KOPT-K1 (cell line): ENCODE measurements around the gene ZNF846.
A peak's percentile ranks its signal among the peaks of the same experiment; 100 is the strongest.
"Not testable (repeated sequence)": the region's sequence is repeated elsewhere in the genome, so short reads cannot be mapped to it uniquely, and the experiment has no call there.

Source experiments
- H3K27ac ChIP-seq: fragments of 200-600 bp; sonication (generic); 2 replicates; pipeline ENCODE4 v1.5.1; 2016; ENCODE audit warnings: antibody characterized with exemption, mild to moderate bottlenecking, low read depth, low read length; ENCODE audit not compliant: poor library complexity, severe bottlenecking
- H3K36me3 ChIP-seq: fragments of 200-600 bp; sonication (generic); 2 replicates; pipeline ENCODE4 v1.5.1; 2017; ENCODE audit warnings: antibody characterized with exemption, mild to moderate bottlenecking, low read length, moderate library complexity; ENCODE audit not compliant: insufficient read depth
- H3K9me3 ChIP-seq: fragments of 200-600 bp; sonication (generic); 2 replicates; pipeline ENCODE4 v1.5.1; 2017; ENCODE audit warnings: antibody characterized with exemption, low read length, mild to moderate bottlenecking; ENCODE audit not compliant: insufficient read depth, poor library complexity, severe bottlenecking

The ZNF846 gene

DNA sequence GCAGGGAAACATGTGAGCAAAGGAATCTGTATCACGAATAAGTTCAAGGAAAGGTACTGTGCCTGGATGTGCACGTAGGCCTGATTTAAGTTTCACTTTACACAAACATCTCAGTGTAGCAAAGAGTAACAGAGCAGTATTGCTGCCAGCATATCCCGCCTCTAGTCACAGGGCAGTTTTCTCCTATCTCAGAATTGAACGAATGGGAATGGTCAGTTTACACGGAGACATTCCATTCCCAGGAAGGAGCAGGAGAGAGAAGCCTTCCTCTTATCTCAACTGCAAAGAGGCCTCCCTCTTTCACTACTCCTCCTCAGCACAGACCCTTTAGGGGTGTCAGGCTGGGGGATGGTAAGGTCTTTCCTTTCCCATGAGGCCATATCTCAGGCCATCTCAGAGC, 21.0 kb upstream of the ZNF846 start:
- not testable (repeated sequence) for H3K9me3 ChIP-seq, H3K36me3 ChIP-seq, H3K27ac ChIP-seq

DNA sequence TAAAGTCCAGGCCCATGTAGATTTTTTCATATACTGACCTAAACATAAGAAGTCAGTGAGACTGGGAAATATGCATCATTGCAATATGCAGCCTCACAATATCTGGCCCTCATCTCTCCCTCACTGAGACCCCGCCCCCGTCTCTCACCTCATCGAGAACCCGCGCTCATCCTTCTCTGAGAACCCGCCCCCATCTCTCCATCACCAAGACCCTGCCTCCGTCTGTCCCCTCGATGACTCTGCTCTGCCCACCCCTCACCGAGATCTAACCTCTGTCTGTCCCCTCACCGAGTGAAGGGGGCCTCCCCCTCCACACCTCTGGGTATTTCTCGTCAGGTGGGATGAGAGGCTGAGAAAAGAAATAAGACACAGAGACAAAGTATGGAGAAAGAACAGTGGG, 20.5 kb upstream of the ZNF846 start:
- Histone ChIP-seq H3K36me3 (no peaks in the 10 kb centered on the region), H3K9me3 (peaks cover 5% of the 10 kb centered on the region), H3K27ac (no peak overlapping the region)

DNA sequence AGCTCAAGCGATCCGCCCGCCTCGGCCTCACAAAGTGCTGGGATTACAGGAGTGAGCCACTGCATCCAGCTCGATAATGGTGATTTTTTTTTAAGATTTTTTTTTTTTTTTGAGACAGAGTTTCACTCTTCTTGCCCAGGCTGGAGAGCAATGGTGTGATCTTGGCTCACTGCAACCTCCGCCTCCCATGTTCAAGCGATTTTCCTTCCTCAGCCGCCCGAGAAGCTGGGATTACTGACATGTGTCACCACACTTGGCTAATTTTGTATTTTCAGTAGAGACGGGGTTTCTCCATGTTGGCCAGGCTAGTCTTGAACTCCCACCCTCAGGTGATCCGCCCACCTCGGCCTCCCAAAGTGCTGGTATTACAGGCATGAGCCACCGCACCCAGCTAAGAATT, 20.1 kb upstream of the ZNF846 start:
- H3K9me3 ChIP-seq, H3K27ac ChIP-seq, H3K36me3 ChIP-seq: not testable (repeated sequence)

DNA sequence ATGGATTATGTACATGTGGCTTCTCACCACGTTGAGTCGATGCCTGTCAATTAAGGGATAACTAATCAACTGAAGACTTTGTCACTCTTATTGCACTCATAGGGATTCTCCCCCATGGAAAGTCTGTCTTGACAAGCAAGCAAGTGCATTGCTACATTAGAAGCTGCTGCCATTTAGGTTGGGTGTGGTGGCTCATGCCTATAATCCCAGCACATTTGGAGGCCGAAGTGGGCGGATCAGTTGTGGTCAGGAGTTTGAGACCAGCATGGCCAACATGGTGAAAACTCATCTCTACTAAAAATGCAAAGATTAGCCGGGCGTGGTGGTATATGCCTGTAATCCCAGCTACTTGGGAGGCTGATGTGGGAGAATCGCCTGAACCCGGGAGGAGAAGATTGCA, 18.3 kb upstream of the ZNF846 start:
- H3K36me3 ChIP-seq: no peaks in the 10 kb centered on the region
- no peak overlapping the region for H3K27ac ChIP-seq
- no peaks in the 10 kb centered on the region for H3K9me3 ChIP-seq

DNA sequence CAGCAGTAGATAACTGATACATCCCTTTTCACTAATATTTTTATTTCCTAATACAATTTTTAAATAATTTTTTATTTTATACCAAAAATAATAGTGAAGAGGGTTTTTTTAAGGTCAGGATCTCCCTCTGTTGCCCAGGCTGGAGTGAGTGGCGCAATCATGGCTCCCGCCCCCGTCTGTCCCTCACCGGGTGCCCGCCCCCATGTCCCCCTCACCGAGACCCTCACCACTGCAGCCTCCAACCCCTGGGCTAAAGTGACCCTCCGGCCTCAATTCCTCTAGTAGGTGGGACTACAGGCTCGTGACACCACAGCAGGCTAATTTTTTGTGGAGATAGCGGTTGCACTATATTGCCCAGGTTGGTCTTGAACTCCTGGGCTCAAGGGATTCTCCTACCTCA, 17.8 kb upstream of the ZNF846 start:
- H3K9me3 ChIP-seq: no peaks in the 10 kb centered on the region
- H3K36me3 ChIP-seq: no peaks in the 10 kb centered on the region
- H3K27ac ChIP-seq: no peak overlapping the region

DNA sequence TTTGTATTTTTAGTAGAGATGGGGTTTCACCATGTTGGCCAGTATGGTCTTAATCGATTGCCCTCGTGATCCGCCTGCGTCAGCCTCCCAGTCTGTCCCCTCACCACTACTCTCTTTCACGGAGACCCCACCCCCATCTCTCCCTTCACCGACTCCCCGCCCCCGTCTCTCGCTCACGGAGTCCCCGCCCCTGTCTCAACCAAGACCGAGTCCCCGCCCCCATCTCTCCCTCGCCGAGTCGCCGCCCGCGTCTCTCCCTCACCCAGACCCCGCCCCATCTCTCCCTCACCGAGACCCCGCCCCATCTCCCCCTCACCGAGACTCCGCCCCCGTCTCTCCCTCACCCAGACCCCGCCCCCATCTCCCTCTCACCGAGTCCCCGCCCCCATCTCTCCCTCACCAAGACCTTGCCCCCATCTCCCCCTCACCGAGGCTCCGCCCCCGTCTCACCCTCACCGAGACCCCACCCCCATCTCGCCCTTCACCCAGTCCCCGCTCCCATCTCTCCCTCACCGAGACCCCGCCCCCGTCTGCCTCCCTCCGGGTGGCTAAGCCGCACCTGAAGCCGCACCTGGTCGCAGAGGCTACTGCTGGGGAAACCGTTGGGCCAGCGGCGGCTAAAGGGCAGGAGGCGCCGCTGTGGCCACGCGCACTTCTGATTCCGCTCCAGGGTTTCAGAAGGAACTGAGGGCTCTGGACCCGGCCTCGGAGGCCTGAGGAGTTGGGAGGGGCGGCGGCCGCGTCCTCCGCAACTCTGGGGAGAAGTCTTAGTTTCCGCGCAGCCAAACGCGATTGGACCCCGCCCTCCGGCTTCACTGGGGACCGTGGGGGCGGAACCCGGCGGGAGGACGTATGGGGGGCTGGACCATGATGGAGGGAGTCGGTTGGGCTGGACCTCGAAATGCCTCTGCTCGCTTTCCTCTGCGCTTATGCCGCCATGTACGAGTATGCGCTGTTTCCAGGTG, 17.1 kb upstream of the ZNF846 start:
- Histone ChIP-seq H3K36me3 (no peaks in the 10 kb centered on the region), H3K27ac (peak overlapping the region; percentile 50), H3K9me3 (no peaks in the 10 kb centered on the region)

DNA sequence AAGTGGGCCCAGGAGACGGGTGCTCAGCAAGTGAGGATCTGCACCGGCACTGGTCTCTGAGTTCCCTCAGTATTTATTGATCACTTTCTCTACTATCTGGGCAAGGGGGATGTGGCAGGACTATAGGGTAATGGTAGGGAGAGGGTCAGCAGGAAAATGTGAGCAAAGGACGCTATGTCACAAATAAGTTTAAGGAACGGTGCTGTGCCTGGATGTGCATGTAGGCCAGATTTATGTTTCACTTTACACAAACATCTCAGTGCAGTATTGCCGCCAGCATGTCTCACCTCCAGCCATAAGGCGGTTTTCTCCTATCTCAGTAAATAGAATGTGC, 15.6 kb upstream of the ZNF846 start:
- not testable (repeated sequence) for H3K9me3 ChIP-seq, H3K36me3 ChIP-seq
- peak overlapping the region; percentile 50 for H3K27ac ChIP-seq

DNA sequence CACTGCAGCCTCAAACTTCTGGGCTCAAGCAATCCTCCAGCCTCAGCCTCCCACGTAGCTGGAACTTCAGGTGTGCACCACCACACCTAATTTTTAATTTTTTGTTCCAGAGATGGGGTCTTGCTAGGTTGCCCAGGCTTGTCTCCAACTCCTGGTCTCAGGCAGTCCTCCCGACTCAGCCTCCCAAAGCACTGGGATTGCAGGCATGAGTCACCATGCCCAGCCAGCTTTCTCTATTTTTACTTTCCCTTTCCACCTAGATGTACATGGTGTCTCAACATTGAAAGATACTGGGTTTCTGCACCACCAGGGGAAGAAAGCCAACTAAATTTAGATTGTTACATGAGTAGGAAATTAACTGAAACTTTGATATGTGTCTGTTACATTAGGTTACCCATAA, 13.8 kb upstream of the ZNF846 start:
- H3K36me3 ChIP-seq: no peaks in the 10 kb centered on the region
- H3K9me3 ChIP-seq: peaks cover 10% of the 10 kb centered on the region
- no peak overlapping the region for H3K27ac ChIP-seq

DNA sequence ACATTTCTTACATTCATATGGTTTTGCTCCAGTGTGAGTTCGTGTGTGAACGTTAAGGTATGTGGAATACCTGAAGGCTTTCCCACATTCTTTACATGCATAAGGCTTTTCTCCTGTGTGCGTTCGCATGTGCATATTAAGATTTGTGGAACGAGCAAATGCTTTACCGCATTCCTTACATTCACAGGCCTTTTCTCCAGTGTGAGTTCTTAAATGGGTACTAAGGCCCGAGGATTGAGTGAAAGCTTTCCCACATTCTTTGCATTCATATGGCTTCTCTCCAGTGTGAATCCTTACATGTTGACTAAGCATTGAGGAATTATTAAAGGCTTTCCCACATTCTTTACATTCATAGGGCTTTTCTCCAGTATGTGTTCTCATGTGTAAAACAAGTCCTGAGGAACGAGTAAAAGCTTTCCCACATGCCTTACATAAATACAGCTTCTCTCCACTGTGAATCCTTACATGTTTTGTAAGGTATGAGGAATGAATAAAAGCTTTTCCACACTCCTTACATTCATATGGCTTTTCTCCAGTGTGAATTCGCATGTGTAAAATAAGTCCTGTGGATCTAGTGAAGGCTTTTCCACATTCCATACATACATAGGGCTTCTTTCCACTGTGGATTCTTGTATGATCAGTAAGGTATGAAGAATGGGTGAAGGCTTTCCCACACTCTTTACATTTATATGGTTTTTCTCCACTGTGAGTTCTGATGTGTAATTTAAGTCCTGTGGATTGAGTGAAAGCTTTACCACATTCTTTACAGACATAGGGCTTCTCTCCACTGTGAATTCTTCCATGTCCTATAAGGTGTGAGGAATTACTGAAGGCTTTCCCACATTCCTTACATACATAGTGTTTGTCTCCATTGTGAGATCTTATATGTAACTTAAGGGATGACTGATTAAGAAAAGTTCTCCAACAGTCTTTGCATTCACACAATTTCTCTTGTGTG, 10.7 kb downstream of the ZNF846 start:
- Histone ChIP-seq H3K36me3 (peaks cover 37% of the 10 kb centered on the region), H3K27ac (no peak overlapping the region), H3K9me3 (peaks cover 67% of the 10 kb centered on the region)

DNA sequence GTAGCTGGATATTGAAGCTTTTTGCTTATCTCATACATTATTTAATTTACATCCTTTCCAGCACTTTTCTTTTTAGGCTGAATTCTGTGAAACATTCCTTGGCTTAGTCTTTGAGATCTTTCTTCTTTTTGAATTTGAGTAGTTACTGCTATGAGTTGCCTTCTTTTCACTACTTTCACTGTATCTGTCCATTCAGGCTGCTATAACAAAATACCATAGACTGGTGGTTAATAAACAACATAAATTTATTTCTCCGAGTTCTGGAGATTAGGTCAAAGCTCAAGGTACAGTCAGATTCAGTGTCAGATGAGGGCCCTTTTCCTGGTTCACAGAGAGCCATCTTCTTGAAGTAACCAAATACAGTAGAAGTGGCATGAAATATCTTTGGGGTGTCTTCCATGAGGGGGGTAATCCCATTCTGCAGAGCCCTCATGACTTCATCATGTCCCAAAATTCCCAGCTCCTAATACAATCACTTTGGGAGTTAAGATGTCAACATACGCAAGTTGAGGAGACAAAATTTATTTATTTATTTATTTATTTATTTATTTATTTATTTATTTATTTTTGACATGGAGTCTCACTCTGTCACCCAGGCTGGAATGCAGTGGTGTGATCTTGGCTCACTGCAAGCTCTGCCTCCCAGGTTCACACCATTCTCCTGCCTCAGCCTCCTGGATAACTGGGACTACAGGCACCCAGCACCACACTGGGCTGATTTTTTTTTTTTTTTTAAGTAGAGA, 15.7 kb downstream of the ZNF846 start:
- Histone ChIP-seq H3K9me3 (peaks cover 59% of the 10 kb centered on the region), H3K36me3 (peaks cover 8% of the 10 kb centered on the region), H3K27ac (no peak overlapping the region)

DNA sequence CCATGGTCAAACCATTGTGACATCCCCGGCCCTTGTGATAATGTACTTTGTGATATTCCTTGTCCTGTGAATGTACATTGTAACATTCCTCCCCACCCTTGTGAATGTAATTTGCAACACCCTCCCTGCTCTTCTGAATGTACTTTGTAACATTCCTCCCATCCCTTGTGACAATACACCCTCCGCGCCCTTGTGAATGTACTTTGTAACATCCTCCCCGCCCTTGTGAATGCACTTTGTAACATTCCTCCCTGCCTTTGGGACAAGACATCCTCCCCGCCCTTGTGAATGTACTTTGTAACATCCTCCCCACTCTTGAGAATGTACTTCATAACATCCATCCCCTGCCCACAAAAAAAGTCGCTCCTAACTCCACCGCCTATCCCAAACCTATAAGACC, 17.1 kb downstream of the ZNF846 start:
- Histone ChIP-seq H3K9me3 (peaks cover 45% of the 10 kb centered on the region), H3K36me3 (no peaks in the 10 kb centered on the region), H3K27ac (no peak overlapping the region)

DNA sequence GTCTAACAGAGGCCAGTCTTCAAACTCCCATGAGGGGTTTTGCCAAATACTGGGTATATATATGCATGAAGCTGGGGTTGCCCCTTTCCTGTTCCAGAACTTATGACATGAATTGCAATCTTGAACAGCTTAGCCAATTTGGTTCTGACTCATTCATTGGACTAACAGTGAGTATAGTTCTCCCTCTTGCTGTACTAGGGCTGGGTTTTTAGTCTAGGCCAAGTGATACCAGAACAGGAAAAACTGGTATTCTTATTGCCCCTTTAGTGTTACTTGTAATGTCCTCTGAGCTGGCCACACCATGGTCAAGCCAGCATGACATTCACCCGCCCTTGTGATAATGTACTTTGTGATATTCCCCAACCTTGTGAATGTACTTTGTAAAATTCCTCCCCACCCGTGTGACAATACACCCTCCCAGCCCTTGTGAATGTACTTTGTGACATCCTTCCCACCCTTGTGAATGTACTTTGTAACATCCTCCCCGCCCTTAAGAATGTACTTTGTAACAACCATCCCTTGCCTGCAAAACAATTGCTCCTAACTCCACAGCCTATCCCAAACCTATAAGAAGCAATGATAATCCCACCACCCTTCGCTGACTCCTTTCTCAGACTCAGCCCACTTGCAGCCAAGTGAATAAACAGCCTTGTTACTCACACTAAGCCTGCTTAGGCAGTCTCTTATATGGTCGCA, 26.9 kb downstream of the ZNF846 start:
- no peak overlapping the region for H3K27ac ChIP-seq

DNA sequence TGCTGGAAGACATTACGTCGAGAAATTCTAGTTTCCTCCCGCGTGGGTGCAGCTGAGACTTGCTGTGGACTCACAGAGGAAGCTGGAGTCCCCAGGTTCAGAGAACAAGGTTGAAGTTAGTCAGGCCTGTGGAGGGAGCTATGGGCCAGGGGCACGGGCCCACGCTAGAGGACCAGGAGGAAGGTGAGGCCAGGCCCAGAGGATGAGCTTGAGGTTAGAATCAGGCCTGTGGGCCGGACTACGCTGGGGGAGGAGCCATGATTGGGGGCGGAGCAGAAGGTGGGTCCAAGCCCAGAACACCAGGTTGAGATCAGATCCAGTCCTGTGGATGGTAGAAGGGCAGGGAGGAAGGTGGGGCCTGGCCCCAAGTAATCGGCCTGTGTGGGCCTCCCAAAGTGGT, 32.6 kb downstream of the ZNF846 start:
- Histone ChIP-seq H3K36me3 (no peaks in the 10 kb centered on the region), H3K9me3 (peaks cover 30% of the 10 kb centered on the region), H3K27ac (no peak overlapping the region)

More for the DNA sequence above, 26.9 kb downstream of the ZNF846 start:
- Histone ChIP-seq H3K36me3 (no peaks in the 10 kb centered on the region), H3K9me3 (peaks cover 43% of the 10 kb centered on the region)

DNA sequence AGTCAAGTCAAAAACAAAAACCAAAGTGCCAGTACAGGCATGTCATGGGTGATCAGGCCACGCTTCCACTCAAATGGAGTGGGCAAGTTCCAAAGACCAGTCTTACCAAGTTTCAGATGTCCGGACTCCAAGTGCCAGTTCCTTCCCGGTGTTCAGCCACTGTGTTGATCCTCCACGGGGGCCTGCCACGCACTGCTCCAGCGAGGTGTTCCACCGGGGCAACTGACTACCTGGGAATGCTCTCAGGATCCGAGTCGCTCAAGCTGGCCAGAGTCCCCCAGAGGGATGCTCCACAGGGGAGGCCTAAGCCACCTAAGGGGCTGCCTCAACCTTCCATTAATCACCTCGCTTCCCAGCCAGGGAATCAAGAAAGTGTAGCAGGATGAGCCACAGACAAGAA, 38.5 kb downstream of the ZNF846 start:
- H3K9me3 ChIP-seq, H3K36me3 ChIP-seq, H3K27ac ChIP-seq: not testable (repeated sequence)
